H1 (cell line): ENCODE data around the gene KLHDC7A. TPM values are rescaled to one million over a fixed set of nuclear protein-coding genes. Genes with fewer than 3 reads are reported as not detected.

Experiments used
- CBX5 ChIP-seq: fragments of 300-800, 300-1000 bp; sonication (generic); IDR thresholded peaks from 2 replicates; pipeline ENCODE4 v1.7.1; 2016; ENCODE audit warnings: antibody characterized with exemption, low read length, low read depth
- E2F6 ChIP-seq: IDR thresholded peaks from 2 replicates; pipeline ENCODE4 v1.6.1; 2012; ENCODE audit warnings: inconsistent platforms
- EP300 ChIP-seq, 2 experiments: IDR thresholded peaks; 1 replicate in 1 of 2; 2 replicates in 1 of 2; pipeline ENCODE4 v1.6.1; 2011 to 2012; ENCODE audit warnings: low read depth in 2 of 2, low read length in 2 of 2, mild to moderate bottlenecking in 2 of 2, borderline replicate concordance in 1 of 2, inconsistent platforms in 1 of 2, moderate library complexity in 1 of 2
- GTF2F1 ChIP-seq: IDR thresholded peaks from 2 replicates; pipeline ENCODE4 v1.6.1; 2012; ENCODE audit warnings: low read depth, low read length, improper control_type of control experiment, borderline replicate concordance
- JUND ChIP-seq: IDR thresholded peaks from 2 replicates; pipeline ENCODE4 v1.6.1; 2011; ENCODE audit warnings: mild to moderate bottlenecking, improper control_type of control experiment, low read length
- POLR2AphosphoS5 ChIP-seq: IDR thresholded peaks from 2 replicates; pipeline ENCODE4 v1.6.1; 2011; ENCODE audit warnings: low read depth, low read length
- SUZ12 ChIP-seq: fragments of 200-600 bp; sonication (generic); IDR thresholded peaks from 2 replicates; pipeline ENCODE4 v1.6.1; 2012; ENCODE audit warnings: mild to moderate bottlenecking, inconsistent platforms, low read length, moderate library complexity, mixed read lengths
- TBP ChIP-seq: IDR thresholded peaks from 2 replicates; pipeline ENCODE4 v1.6.1; 2011; ENCODE audit warnings: low read depth, low read length, improper control_type of control experiment
- TEAD4 ChIP-seq: IDR thresholded peaks from 2 replicates; pipeline ENCODE4 v1.6.1; 2012; ENCODE audit warnings: low read depth, low read length, inconsistent platforms, mixed read lengths
- polyA plus RNA-seq, 7 experiments: library from polyadenylated mRNA; depleted of rRNA in 3 of 7; stranded (reverse) in 5 of 7; unstranded in 2 of 7; fragments of >200 nt in 5 of 7; fragments of 200-250 nt in 2 of 7; gene quantifications; 1 replicate in 5 of 7; 2 replicates in 1 of 7; 4 replicates in 1 of 7; pipeline versions ENCODE4 v1.2.1 to v1.2.3, GENCODE V29; 2011 to 2013; ENCODE audit warnings: missing spikeins in 2 of 7, mixed read lengths in 2 of 7
- total RNA-seq: library from RNA; stranded (reverse); fragmentation: NEBNext Ultra II Directional; extraction: Animal tissue kit (Norgen Biotek cat#: 25700); gene quantifications from 2 replicates; pipeline ENCODE4 v1.2.1, GENCODE V29; 2021

KLHDC7A gene
- total and polyA plus RNA-seq, 2 of the 8 experiments (the other 6 are each of a cell fraction or from before 2014, with no cell fraction given) = 3.9 to 18.9 TPM

- no peak for TF ChIP-seq EP300 (IDR thresholded peaks at IDR 0.05; ENCODE audit: borderline replicate concordance in 1 of 2, low read depth in 2 of 2, low read length in 2 of 2)
- no peak for TF ChIP-seq GTF2F1
- TF ChIP-seq E2F6 = no peak
- no peak for TF ChIP-seq TBP
- TF ChIP-seq TEAD4 = no peak
- TF ChIP-seq POLR2AphosphoS5 = no peak
- no peak for TF ChIP-seq JUND
- TF ChIP-seq SUZ12 = no peak
- no peak for TF ChIP-seq CBX5
These were observed 15.9 kb downstream of the KLHDC7A start (continued) for GRCh38 chr1:18496497-18497235.
